Measurements from ENCODE around the gene RUNX2.
"Not testable (repeated sequence)": the region's sequence is repeated elsewhere in the genome, so short reads cannot be mapped to it uniquely, and the experiment has no call there.

RUNX2 gene

DNA sequence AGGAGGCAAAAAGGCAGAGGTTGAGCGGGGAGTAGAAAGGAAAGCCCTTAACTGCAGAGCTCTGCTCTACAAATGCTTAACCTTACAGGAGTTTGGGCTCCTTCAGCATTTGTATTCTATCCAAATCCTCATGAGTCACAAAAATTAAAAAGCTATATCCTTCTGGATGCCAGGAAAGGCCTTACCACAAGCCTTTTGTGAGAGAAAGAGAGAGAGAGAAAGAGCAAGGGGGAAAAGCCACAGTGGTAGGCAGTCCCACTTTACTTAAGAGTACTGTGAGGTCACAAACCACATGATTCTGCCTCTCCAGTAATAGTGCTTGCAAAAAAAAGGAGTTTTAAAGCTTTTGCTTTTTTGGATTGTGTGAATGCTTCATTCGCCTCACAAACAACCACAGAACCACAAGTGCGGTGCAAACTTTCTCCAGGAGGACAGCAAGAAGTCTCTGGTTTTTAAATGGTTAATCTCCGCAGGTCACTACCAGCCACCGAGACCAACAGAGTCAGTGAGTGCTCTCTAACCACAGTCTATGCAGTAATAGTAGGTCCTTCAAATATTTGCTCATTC is at the start of gene RUNX2:
RUNX2 (plus strand) TSS at position 375 of the 567 bp plus-strand sequence. CDS start 397 bp downstream, outside the sequence.
- peak; percentile 64 for DNase-seq

DNA sequence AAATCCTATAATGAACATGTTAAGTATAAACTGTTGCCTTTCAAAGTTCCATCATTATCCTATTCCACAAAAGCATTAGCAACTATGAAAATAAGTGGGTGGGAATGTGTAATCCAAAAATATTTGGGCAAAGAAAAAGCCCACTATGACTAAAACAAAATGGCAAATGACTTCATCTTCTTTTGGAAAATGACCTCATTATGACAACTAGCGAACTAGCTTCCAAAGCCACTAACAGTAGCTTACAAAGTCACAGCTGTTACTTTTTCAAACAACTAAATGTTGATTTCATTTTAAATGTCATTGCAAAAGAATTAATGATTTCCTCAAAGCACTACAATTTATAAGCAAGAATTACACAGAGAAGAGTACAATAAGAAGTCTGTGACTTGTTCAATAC is 49.8 kb upstream of the RUNX2 start:
- no peak for DNase-seq

DNA sequence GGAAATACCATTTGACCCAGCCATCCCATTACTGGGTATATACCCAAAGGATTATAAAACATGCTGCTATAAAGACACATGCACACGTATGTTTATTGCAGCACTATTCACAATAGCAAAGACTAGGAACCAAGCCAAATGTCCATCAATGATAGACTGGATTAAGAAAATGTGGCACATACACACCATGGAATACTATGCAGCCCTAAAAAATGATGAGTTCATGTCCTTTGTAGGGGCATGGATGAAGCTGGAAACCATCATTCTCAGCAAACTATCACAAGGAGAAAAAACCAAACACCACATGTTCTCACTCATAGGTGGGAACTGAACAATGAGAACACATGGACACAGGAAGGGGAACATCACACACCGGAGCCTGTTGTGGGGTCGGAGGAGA is 41.4 kb upstream of the RUNX2 start:
- DNase-seq: not testable (repeated sequence)

DNA sequence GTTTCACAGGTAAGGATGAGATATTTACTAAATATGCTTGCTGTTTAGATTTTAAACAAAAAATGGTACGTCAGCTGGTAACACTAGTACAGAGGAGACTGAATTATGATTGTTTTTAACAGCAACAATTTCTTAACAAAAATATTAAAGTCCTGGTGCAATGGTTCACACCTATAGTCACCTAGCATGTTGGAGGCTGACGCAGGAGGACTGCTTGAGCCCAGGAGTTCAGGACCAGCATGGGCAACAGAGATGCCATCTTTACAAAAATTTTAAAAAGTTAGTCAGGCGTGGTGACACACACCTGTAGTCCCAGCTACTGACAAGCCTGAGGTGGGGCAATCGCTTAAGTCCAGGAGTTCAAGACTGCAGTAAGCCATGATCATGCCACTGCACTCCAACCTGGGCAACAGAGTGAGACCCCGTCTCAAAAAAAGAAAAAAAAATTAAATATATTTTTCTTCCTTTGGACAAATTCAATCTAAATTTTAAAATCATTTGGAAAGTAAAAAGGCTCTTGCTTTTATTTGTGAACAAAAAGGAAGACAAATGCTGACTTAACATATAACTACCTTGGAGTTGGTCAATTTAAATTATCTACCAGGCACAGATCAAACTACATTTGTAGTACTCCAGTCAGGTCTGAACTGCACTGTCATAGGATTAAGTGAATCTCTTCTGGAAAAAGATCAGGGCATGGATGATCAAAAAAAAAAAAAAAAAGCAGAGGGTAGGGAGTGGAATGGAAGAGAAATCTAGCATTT is 38.2 kb upstream of the RUNX2 start:
- no peak for DNase-seq

DNA sequence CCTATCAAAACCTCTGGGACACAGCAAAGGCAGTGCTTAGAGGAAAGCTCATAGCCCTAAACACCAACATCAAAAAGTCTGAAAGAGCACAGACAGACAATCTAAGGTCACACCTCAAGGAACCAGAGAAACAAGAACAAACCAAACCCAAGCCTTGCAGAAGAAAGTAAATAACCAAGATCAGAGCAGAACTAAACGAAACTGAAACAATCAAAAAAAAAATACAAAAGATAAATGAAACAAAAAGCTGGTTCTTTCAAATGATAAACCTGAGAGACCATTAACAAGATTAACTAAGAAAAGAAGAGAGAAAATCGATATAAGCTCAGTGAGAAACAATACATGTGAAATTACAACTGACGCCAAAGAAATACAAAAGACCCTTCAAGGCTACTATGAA is 34.8 kb upstream of the RUNX2 start:
- DNase-seq: no peak

DNA sequence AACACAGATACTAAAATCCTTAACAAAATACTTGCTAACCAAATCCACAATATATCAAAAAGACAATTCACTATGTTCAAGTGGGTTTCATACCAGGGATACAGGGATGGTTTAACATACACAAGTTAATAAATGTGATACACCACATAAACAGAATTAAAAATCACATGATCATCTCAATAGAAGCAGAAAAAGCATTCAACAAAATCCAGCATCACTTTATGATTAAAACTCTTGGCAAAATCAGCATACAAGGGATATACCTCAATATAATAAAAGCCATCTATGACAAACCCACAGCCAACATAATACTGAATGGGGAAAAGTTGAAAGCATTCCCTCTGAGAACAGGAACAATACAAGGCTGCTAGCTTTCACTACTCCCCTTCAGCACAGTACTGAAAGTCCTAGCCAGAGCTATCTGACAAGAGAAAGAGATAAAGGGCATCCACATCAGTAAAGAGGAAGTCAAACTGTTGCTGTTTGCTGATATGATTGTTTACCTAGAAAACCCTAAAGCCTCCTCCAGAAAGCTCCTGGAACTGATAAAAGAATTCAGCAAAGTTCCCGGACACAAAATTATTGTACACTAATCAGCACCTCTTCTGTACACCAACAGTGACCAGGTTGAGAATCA is 33.9 kb upstream of the RUNX2 start:
- peak; percentile 79 for DNase-seq

DNA sequence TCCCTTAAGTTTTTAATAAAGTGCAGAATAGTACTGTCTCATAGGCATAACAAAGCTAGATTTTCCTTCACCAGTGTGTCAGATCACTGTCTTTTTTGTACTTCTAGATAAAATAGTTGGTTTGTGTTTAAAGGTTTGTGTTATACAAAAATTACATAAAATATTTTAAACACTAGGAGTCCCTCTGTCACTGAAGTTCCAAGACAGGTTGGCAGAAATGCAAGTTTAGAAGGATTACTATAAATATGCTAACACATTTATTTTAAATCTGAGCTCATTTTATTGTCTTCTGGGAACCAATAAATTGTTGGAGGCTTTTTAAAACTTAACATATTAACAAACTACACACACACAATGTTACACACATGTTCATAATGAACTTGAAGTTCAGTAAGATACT is 30.8 kb upstream of the RUNX2 start:
- DNase-seq: peak; percentile 25

DNA sequence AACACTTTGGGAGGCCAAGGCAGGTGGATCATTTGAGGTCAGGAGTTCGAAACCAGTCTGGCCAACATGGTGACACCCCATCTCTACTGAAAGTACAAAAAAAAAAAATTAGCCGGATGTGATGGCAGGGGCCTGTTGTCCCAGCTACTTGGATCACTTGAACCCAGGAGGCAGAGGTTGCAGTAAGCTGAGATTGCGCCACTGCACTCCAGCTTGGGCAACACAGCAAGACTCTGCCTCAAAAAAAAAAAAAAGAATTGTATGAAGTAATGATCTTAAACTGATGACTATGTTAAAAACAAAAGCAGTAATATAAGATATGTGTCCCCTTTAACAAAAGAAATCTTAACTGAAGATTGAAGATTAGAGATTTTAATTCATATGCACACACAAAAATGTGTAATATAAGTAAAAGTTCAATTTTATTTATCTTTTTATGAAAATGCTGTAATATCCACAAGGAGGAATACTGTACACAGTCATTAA is 29.0 kb upstream of the RUNX2 start:
- DNase-seq: no peak

DNA sequence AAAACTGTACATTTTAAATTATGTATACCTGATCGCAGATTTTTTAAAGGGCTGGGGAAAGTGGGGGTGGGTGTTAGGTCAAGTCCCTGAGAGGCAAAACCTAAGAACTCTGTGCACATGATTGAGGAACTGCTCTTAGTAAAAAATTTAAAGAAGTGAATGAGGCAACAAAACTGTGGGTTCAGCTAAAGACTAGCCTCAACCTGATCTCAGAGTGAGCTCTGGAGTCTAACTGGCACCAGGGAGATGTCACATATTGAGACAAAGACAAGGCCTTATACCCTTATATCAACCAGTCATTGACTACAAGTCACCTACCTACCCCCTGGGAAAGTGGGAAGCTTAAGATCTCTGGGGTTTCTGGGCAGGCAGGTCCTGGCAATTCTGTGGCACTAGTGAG is 27.4 kb upstream of the RUNX2 start:
- peak; percentile 34 for DNase-seq

DNA sequence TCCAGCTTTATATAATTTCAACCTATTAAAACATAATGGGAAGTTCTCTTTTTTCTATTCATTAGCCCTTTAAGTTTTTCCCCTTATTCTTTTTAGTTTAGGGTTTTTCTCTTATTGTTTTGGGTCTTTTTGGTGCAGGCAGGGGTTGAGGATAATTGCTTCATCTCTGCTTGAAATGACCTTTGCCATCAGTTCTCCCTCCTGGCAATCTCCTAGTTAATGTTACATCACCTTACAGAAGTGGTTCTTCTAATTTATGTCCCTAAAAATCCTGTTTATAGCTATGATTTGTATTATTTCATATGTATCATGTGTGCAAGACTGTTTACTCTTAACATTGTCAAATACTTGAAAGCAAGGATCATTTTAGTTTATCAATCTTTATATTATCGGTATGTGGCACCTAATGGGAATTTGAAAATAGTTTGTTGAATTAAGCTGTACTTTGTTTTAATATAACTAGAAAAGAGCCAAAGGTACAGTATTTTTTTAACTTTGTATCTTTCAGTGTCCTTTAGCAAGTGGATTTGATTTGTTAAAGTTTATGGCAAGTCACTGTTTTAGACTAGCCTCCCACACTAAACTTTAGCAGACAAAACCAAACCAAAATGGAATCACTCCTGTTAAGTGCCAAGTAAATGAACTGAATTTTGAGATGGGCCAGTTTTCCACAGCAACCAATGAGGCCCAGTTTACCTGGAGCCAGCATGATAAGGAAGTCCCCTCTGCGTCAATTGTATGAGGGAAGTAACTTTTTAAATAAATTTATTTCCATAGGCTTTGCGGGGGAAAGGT is 26.6 kb upstream of the RUNX2 start:
- no peak for DNase-seq

DNA sequence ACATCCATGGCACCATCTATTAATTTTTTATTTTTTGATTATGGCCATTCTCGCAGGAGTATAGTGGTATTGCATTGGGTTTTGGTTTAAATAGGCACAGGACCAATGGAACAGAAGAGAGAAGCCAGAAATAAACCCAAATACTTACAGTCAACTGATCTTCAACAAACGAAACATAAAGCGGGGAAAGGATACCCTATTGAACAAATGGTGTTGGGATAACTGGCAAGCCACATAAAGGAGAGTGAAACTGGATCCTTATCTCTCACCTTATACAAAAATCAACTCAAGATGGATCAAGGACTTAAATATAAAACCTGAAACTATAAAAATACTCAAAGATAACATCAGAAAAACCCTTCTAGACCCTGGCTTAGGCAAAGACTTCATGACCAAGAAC is 25.3 kb upstream of the RUNX2 start:
- DNase-seq: no peak

DNA sequence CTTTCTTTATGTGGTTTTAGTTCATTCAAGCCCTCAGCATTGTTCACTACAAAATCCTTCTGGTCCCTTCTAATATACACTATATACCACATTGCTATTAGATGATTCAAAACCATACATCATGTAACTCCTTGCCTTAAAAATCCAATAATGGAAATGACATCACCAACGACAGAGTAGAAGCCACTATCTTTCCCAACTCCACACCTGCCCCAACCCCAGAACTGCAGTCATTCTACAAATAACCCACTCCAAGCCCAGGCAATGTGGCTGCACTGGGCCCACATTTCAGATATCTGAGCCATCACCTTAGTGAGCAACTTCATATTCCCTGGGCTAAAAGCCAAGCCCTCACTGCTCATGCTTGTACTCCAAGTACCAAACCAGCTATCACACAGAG is 22.6 kb upstream of the RUNX2 start:
- DNase-seq: no peak

DNA sequence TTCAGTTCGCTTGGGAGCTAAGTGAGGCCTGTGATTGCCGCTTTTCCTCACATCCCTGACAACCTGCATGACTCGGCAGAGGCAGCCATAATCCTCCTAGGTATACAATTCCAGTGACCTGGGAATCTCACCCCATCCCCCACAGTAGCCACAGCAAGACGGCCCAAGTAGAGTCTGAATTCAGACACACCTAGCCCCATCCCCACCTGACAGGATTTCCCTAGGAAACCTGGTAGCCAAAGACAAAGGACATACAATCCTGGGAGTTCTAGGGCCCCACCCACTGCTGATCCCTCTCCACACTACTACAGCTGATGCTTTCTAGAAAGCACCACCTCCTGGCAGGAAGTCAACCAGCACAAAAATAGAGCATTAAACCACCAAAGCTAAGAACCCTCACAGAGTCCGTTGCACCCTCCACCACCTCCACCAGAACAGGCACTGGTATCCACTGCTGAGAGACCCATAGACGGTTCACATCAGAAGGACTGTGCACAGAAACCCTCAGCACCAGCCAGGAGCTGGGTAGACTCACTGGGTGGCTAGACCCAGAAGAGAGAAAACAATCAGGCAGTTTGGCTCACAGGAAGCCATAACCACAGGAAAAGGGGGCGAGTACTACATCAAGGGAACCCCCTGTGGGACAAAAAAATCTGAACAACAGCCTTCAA is 17.9 kb upstream of the RUNX2 start:
- peak; percentile 16 for DNase-seq

DNA sequence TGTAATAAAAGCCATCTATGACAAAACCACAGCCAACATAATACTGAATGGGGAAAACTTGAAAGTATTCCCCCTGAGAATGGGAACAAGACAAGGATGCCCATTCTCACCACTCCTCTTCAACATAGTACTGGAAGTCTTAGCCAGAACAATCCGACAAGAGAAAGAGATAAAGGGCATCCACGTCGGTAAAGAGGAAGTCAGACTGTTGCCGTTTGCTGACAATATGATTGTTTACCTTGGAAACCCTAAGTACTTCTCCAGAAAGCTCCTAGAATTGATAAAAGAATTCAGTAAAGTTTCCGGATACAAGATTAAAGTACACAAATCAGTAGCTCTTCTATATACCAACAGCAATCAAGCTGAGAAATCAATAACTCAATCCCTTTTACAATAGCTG is 14.0 kb upstream of the RUNX2 start:
- peak; percentile 29 for DNase-seq

DNA sequence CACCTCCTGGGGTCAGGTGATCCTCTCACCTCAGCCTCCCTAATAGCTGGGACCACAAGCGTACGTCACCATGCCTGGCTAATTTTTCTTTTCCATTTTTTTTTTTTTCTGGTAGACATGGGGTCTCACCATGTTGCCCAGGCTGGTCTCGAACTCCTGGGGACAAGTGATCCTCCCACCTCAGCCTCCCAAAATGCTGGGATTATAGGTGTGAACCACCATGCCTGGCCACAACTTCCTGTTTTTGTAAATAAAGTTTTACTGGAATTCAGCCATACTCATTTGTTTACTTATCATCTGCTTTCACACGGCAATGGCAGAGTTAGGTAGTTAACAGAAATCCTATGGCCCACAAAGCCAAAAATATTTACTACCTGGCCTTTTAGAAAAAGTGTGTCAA is 7.8 kb upstream of the RUNX2 start:
- DNase-seq: peak; percentile 15

DNA sequence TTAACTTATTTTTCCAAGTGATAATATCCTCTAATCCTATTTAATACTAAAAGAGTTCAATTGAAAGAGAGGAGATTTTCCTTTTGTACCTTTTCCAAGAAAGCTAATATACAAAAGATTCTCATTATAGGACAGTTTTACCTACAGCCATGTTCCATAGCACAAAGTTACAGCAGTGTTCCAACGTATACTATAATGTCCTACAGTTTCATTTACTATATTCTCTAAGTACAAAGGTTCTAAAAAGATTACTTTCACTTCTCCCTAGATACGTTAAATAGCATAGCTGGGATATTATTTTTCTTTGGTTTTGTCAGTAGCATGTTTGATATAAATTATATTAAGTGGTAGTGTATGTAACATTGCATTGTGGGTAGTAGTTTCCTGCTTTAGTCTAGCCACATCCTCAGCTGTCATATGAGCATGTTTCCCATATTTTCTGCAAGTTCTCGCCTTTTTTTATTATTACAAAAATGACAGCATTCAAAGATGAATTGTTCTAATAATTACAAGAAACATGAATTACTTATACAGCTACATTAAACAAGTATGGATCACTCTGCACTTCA is 4.4 kb upstream of the RUNX2 start:
- DNase-seq: peak; percentile 65

DNA sequence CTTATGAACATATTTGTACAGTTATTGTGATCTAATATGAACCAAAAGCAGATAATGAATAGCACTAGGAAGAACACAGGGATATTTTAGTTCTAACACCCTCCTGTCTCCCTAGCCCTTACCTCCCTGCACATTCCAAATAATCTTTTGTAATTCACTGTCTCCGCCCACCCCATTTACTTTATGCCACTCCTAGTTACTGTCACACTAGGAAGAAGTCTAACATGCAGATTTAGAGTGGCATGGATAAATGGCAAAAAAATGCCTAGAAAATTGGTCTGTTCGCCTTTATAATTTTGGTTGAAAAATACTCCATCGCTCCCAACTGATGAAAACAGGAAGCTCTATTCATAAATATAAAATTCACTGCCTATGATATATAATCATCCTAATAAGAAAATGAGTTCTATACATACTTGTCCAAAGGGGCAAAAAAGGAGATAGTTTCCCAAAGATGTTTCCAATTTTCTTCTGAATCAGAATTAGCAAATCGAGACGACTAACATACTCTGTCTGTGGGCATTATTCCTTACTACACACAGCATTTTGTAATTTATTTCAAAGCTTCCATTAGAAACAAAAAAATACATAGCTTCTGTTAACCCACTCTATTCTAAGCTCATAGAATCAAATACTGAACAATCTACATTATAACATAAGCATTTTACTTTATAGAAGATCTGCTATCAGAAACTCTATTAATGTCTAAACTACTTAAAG is 1.3 kb upstream of the RUNX2 start:
- DNase-seq: peak; percentile 41

DNA sequence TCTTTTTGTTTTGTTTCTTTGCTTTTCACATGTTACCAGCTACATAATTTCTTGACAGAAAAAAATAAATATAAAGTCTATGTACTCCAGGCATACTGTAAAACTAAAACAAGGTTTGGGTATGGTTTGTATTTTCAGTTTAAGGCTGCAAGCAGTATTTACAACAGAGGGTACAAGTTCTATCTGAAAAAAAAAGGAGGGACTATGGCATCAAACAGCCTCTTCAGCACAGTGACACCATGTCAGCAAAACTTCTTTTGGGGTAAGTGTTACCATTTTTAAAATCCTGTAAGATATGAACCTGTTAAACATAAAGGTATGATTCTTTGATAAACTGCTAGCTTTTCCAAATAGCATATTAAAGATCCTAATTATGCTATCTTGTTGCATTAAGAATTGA is 393 bp downstream of the RUNX2 start:
- no peak for DNase-seq

DNA sequence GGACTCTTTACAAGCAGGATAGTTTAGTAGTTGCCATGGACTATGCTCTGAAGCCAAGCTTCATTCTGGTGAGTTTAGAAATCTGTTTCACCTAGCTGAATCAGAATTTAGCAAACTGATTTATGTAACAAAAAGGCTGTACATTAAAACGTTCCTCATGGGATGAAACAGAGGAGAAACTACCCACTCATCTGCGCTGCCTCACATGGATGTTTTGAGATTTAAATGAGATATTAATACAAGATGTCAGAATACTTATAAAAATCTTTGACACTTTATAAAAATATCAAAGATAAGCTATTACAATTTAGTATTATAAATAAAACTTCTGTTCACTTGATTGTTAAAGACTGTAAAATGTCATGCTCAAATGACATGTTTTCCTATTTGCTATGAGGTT is 16.8 kb downstream of the RUNX2 start:
- no peak for DNase-seq

DNA sequence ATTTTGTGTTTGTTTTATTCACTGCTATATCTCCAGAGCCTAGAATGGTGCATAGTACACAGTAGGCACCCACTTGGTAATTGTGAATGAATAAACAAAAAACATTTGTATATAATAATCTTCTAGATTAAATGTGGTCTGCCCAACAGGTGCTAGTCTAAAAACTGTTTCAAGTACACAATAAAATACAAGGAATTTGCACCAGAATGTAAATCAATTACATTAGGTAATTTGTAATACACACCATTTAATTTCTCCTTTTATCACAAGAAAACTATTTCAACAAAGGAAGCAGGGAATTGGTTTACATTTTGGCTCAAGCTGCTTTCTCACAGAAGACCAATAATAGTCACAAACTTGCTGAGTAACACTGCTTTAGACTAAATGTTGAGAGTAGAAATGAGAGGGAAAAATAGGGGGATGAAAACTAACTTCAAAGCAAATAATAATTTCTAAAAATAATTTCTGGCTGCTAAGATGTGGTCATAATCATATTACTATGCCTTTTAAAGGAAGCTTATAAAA is 22.1 kb downstream of the RUNX2 start:
- no peak for DNase-seq

DNA sequence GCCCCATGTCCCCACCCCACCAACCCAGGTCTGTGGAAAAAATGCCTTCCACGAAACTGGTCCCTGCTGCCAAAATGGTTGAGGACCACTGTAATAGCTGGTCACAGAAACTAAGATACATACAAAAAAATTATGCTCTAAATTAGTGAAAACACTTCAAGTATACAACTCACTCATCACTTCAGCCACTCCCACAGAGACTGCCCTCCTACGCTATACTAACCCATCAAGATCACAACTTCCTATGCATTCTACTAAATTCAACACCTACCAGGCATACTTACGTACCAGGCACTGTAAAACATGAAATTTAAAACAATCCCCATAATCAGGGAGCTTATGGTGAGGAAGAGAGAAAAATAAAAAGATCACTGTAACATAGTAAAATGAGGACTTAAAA is 22.9 kb downstream of the RUNX2 start:
- DNase-seq: no peak

DNA sequence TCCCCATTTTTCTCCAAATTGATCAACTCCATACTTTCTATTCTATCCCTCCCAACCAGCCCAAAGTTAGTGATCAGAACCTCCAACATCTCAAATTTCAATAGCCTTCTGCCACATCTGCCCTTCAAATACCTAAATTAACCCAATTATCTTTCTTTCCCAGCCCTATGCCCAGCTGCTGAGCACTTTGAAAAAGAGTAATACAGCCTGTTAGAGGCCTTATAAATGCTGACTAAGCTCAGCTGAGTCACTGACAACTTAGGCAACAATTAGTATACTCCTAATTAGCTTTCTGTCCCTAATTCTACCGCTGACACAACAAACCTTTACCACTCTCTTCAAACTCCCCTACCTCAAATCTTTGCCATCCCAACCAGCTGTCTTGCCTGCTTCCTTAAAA is 23.5 kb downstream of the RUNX2 start:
- no peak for DNase-seq
